Measurements from ENCODE around the gene PDAP1. TPM values are rescaled to one million over a fixed set of nuclear protein-coding genes. Genes with fewer than 3 reads are reported as not detected.
A peak's percentile ranks its signal among the peaks of the same experiment; 100 is the strongest.

The PDAP1 gene
- total and polyA plus RNA-seq, 4 donors, result 11.6 to 83.6 (median 31.5) TPM

- TF ChIP-seq, protein P1, sequence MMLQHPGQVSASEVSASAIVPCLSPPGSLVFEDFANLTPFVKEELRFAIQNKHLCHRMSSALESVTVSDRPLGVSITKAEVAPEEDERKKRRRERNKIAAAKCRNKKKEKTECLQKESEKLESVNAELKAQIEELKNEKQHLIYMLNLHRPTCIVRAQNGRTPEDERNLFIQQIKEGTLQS (IDR thresholded peaks at IDR 0.05), result no peak
- TF ChIP-seq GABPA (IDR thresholded peaks at IDR 0.05 in 1 of 2, conservative IDR thresholded peaks at IDR 0.05 in 1 of 2) (no peak), EGR1 (IDR thresholded peaks at IDR 0.05; ENCODE audit: low read depth in 2 of 2) (no peak), RXRA (IDR thresholded peaks at IDR 0.05) (no peak)
Measured at GRCh38 chr7:99409192-99409572, 785 bp upstream of the PDAP1 start (continued).

DNA sequence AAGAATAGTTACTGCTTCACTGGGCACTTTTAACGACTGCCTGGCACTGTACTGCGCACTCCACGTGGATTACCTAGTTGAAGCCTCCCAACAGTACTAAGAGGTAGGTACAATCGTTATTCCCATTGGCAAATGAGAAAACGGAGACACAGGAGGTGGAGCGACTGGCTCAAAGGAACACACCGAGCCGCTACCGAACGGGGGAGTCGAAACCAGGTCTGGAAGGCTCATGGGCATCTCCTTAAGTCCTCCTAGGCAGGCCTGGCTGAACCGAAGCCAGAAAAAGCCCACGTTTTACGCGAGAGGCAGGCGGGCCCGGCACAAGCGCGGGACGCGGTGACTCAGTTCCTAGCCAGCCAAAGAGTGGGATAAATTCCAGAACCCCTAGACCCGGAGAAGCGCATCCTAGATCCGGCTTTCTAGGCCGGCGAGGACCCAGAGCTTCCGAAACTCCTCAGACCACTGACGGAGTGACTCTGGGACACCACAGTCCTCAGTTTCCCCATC is 472 bp downstream of the PDAP1 start:
- TF ChIP-seq SP1 (IDR thresholded peaks at IDR 0.05) (peak; percentile 18), RAD21 (IDR thresholded peaks at IDR 0.05) (no peak)
- H3K36me3 ChIP-seq (ENCODE audit: control insufficient read depth in 4 of 4, insufficient read depth in 3 of 4, low read depth in 1 of 4, low read length in 3 of 4), result peaks cover 8 to 33% (median 16%) of the 10 kb centered on the region in 4 donors
- H3K9ac ChIP-seq (ENCODE audit: low read depth in 1 of 2, low read length in 2 of 2), result peak overlapping the region; percentile 67 to 80
- peaks cover 3 to 31% (median 25%) of the 10 kb centered on the region in 4 donors for H3K4me1 ChIP-seq (ENCODE audit: control insufficient read depth in 4 of 4, insufficient read depth in 4 of 4, low read length in 3 of 4)
- no peaks in the 10 kb centered on the region for H3K27me3 ChIP-seq (ENCODE audit: control insufficient read depth in 4 of 4, insufficient read depth in 4 of 4, low read length in 3 of 4)
- peak overlapping the region; percentile 86 to 99 (median 89) for H3K4me3 ChIP-seq (ENCODE audit: low read depth in 1 of 3, low read length in 3 of 3)
- peak; percentile 52 for DNase-seq (ENCODE audit: low spot score)
- peak overlapping the region; percentile 97 to 99 for H3K27ac ChIP-seq (ENCODE audit: low read depth in 1 of 2, low read length in 2 of 2)
- WGBS, result under 1% methylated on average over 28 of the region's 28 CpGs
- no peaks in the 10 kb centered on the region for H3K9me3 ChIP-seq (ENCODE audit: control insufficient read depth in 4 of 4, low read length in 3 of 4)

DNA sequence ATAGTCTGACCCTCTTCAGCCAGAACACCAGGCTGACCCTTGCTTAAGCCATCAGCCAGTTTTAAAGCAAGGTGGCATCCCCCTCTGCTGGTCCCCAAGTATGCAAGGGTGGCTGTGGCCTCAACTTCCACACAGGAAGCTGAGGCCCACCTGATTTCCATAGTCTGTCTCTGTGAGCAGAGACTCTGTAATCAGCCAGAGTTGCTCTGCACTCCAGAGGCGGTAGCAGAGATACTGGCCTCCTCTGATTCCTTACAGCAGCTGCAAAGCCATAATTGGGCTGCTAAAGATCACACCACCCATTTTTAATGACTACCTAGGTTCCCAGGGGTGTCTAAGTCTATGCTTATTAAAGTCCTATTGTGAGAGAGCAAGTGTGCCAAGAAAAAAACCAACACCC is 1.8 kb downstream of the PDAP1 start:
- Histone ChIP-seq H3K27me3 (ENCODE audit: control insufficient read depth in 4 of 4, insufficient read depth in 4 of 4, low read length in 3 of 4) (no peaks in the 10 kb centered on the region), H3K9me3 (ENCODE audit: control insufficient read depth in 4 of 4, low read length in 3 of 4) (no peaks in the 10 kb centered on the region), H3K27ac (ENCODE audit: low read depth in 1 of 2, low read length in 2 of 2) (no peak overlapping the region), H3K4me1 (ENCODE audit: control insufficient read depth in 4 of 4, insufficient read depth in 4 of 4, low read length in 3 of 4) (peaks cover 3 to 31% (median 25%) of the 10 kb centered on the region in 4 donors), H3K9ac (ENCODE audit: low read depth in 1 of 2, low read length in 2 of 2) (no peak overlapping the region), H3K36me3 (ENCODE audit: control insufficient read depth in 4 of 4, insufficient read depth in 3 of 4, low read depth in 1 of 4, low read length in 3 of 4) (peaks cover 7 to 32% (median 12%) of the 10 kb centered on the region in 4 donors), H3K4me3 (ENCODE audit: low read depth in 1 of 3, low read length in 3 of 3) (no peak overlapping the region)
- TF ChIP-seq RAD21 (IDR thresholded peaks at IDR 0.05), result no peak
- no peak for TF ChIP-seq HNF4A (conservative IDR thresholded peaks at IDR 0.05)
- no peak for TF ChIP-seq EGR1 (IDR thresholded peaks at IDR 0.05; ENCODE audit: low read depth in 2 of 2)
- TF ChIP-seq FOXA2 (IDR thresholded peaks at IDR 0.05), result no peak
- DNase-seq (ENCODE audit: low spot score), result no peak
- WGBS, result 81% methylated on average over 1 of the region's 1 CpG

DNA sequence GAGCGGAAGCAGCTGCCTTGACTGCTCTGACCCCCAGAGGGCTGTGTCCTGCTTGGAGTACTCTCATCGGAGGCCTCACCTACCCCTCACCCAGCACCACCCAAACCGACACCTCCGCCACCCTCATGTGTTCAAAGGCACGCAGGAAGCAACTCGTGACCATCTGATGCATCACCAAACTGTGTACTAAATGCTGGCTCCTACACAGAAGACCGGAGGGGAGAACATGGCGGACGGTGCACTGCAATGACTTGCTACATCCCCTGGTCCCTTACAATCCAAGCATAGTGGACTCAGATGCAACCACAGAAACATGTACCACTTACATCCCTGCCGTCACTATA is 3.4 kb downstream of the PDAP1 start:
- TF ChIP-seq EGR1 (IDR thresholded peaks at IDR 0.05; ENCODE audit: low read depth in 2 of 2) (no peak), TAF1 (conservative IDR thresholded peaks at IDR 0.05) (no peak), HNF4G (IDR thresholded peaks at IDR 0.05) (no peak), NR2F2 (IDR thresholded peaks at IDR 0.05) (no peak), FOXA2 (IDR thresholded peaks at IDR 0.05) (no peak), RXRA (IDR thresholded peaks at IDR 0.05) (no peak), RAD21 (IDR thresholded peaks at IDR 0.05) (no peak), CTCF (IDR thresholded peaks at IDR 0.05; ENCODE audit: low read depth, low read length, missing input control) (no peak), HNF4A (conservative IDR thresholded peaks at IDR 0.05) (no peak), SP1 (IDR thresholded peaks at IDR 0.05) (no peak), GABPA (IDR thresholded peaks at IDR 0.05 in 1 of 2, conservative IDR thresholded peaks at IDR 0.05 in 1 of 2) (no peak)
- TF ChIP-seq, protein P1 (IDR thresholded peaks at IDR 0.05), result no peak
- TF ChIP-seq, protein P2, sequence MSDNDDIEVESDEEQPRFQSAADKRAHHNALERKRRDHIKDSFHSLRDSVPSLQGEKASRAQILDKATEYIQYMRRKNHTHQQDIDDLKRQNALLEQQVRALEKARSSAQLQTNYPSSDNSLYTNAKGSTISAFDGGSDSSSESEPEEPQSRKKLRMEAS (IDR thresholded peaks at IDR 0.05), result no peak
- TF ChIP-seq, protein P3, sequence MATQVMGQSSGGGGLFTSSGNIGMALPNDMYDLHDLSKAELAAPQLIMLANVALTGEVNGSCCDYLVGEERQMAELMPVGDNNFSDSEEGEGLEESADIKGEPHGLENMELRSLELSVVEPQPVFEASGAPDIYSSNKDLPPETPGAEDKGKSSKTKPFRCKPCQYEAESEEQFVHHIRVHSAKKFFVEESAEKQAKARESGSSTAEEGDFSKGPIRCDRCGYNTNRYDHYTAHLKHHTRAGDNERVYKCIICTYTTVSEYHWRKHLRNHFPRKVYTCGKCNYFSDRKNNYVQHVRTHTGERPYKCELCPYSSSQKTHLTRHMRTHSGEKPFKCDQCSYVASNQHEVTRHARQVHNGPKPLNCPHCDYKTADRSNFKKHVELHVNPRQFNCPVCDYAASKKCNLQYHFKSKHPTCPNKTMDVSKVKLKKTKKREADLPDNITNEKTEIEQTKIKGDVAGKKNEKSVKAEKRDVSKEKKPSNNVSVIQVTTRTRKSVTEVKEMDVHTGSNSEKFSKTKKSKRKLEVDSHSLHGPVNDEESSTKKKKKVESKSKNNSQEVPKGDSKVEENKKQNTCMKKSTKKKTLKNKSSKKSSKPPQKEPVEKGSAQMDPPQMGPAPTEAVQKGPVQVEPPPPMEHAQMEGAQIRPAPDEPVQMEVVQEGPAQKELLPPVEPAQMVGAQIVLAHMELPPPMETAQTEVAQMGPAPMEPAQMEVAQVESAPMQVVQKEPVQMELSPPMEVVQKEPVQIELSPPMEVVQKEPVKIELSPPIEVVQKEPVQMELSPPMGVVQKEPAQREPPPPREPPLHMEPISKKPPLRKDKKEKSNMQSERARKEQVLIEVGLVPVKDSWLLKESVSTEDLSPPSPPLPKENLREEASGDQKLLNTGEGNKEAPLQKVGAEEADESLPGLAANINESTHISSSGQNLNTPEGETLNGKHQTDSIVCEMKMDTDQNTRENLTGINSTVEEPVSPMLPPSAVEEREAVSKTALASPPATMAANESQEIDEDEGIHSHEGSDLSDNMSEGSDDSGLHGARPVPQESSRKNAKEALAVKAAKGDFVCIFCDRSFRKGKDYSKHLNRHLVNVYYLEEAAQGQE (IDR thresholded peaks at IDR 0.05), result no peak
- Histone ChIP-seq H3K27me3 (ENCODE audit: control insufficient read depth in 4 of 4, insufficient read depth in 4 of 4, low read length in 3 of 4) (no peaks in the 10 kb centered on the region), H3K27ac (ENCODE audit: low read depth in 1 of 2, low read length in 2 of 2) (no peak overlapping the region), H3K4me3 (ENCODE audit: low read depth in 1 of 3, low read length in 3 of 3) (no peak overlapping the region), H3K4me1 (ENCODE audit: control insufficient read depth in 4 of 4, insufficient read depth in 4 of 4, low read length in 3 of 4) (peaks cover 3 to 25% (median 21%) of the 10 kb centered on the region in 4 donors), H3K9me3 (ENCODE audit: control insufficient read depth in 4 of 4, low read length in 3 of 4) (no peaks in the 10 kb centered on the region), H3K9ac (ENCODE audit: low read depth in 1 of 2, low read length in 2 of 2) (no peak overlapping the region), H3K36me3 (ENCODE audit: control insufficient read depth in 4 of 4, insufficient read depth in 3 of 4, low read depth in 1 of 4, low read length in 3 of 4) (peaks cover 4 to 39% (median 15%) of the 10 kb centered on the region in 4 donors)
- 95% methylated on average over 10 of the region's 10 CpGs for WGBS
- DNase-seq (ENCODE audit: low spot score), result no peak

Data from liver (tissue), 9 donors.